H9 (cell line): Measurements from ENCODE around the gene GAK. TPM values are rescaled to one million over a fixed set of nuclear protein-coding genes. Genes with fewer than 3 reads are reported as not detected.

Experiments used
- DNase-seq: peaks from one replicate; pipeline ENCODE4 v3.0.0-alpha.2; 2017
- H2AFZ ChIP-seq: one replicate; pipeline ENCODE4 v1.6.1; 2013; ENCODE audit warnings: mild to moderate bottlenecking, low read length, control low read depth, moderate library complexity
- H2AK5ac ChIP-seq: 2 replicates; pipeline ENCODE4 v1.6.1; 2013; ENCODE audit warnings: low read length, control low read depth, mixed read lengths; ENCODE audit not compliant: insufficient read length
- H2BK120ac ChIP-seq: one replicate; pipeline ENCODE4 v1.6.1; 2013; ENCODE audit warnings: low read depth, mild to moderate bottlenecking, low read length, control low read depth, inconsistent platforms; ENCODE audit not compliant: poor library complexity, severe bottlenecking
- H2BK12ac ChIP-seq: 2 replicates; pipeline ENCODE4 v1.6.1; 2013; ENCODE audit warnings: low read length, control low read depth, mixed read lengths, low read depth; ENCODE audit not compliant: insufficient read length
- H2BK15ac ChIP-seq: 2 replicates; pipeline ENCODE4 v1.6.1; 2013; ENCODE audit warnings: low read depth, low read length, control low read depth
- H2BK20ac ChIP-seq: one replicate; pipeline ENCODE4 v1.6.1; 2013; ENCODE audit warnings: low read depth, mild to moderate bottlenecking, low read length, control low read depth, inconsistent platforms; ENCODE audit not compliant: poor library complexity, severe bottlenecking
- H2BK5ac ChIP-seq: 2 replicates; pipeline ENCODE4 v1.6.1; 2013; ENCODE audit warnings: low read length, control low read depth, mixed read lengths; ENCODE audit not compliant: insufficient read length
- H3K14ac ChIP-seq: 2 replicates; pipeline ENCODE4 v1.6.1; 2013; ENCODE audit warnings: low read length, control low read depth; ENCODE audit not compliant: insufficient read depth
- H3K18ac ChIP-seq: 2 replicates; pipeline ENCODE4 v1.6.1; 2013; ENCODE audit warnings: low read depth, mild to moderate bottlenecking, mixed read lengths, low read length, control low read depth; ENCODE audit not compliant: insufficient read length
- H3K23ac ChIP-seq: 2 replicates; pipeline ENCODE4 v1.6.1; 2013; ENCODE audit warnings: low read length, control low read depth, mixed read lengths, low read depth; ENCODE audit not compliant: insufficient read length
- H3K23me2 ChIP-seq: 2 replicates; pipeline ENCODE4 v1.6.1; 2013; ENCODE audit warnings: low read depth, mild to moderate bottlenecking, mixed read lengths, low read length, control low read depth; ENCODE audit not compliant: insufficient read length, poor library complexity, severe bottlenecking
- H3K27ac ChIP-seq: 2 replicates; pipeline ENCODE4 v1.5.1; 2013; ENCODE audit warnings: low read length, control low read depth, mixed read lengths, low read depth; ENCODE audit not compliant: insufficient read length
- H3K27me3 ChIP-seq: 2 replicates; pipeline ENCODE4 v1.6.1; 2013; ENCODE audit warnings: low read length, control low read depth, inconsistent platforms; ENCODE audit not compliant: insufficient read depth
- H3K4ac ChIP-seq: 2 replicates; pipeline ENCODE4 v1.6.1; 2013; ENCODE audit warnings: low read depth, mild to moderate bottlenecking, control low read depth, inconsistent platforms, low read length, moderate library complexity
- H3K4me1 ChIP-seq: 2 replicates; pipeline ENCODE4 v1.6.1; 2013; ENCODE audit warnings: low read length, control low read depth, inconsistent platforms; ENCODE audit not compliant: insufficient read depth
- H3K4me2 ChIP-seq: 2 replicates; pipeline ENCODE4 v1.6.1; 2013; ENCODE audit warnings: low read length, control low read depth, mixed read lengths; ENCODE audit not compliant: insufficient read length, insufficient read depth
- H3K56ac ChIP-seq: 2 replicates; pipeline ENCODE4 v1.6.1; 2013; ENCODE audit warnings: low read depth, mild to moderate bottlenecking, mixed read lengths, low read length, control low read depth; ENCODE audit not compliant: insufficient read length
- H3K79me1 ChIP-seq: 2 replicates; pipeline ENCODE4 v1.6.1; 2013; ENCODE audit warnings: low read depth, mild to moderate bottlenecking, moderate library complexity, low read length, control low read depth, inconsistent platforms; ENCODE audit not compliant: insufficient read depth, poor library complexity, severe bottlenecking
- H3K79me2 ChIP-seq: 2 replicates; pipeline ENCODE4 v1.6.1; 2013; ENCODE audit warnings: low read length, control low read depth, inconsistent platforms; ENCODE audit not compliant: insufficient read depth
- H3K9ac ChIP-seq: 2 replicates; pipeline ENCODE4 v1.6.1; 2013; ENCODE audit warnings: low read length, control low read depth, mixed read lengths; ENCODE audit not compliant: insufficient read length; ENCODE audit errors: extremely low read depth
- H3K9me3 ChIP-seq: one replicate; pipeline ENCODE4 v1.6.1; 2013; ENCODE audit warnings: low read depth, low read length, inconsistent platforms; ENCODE audit not compliant: control insufficient read depth
- H3T11ph ChIP-seq: one replicate; pipeline ENCODE4 v1.6.1; 2013; ENCODE audit warnings: mild to moderate bottlenecking, low read length, control low read depth, inconsistent platforms
- H4K20me1 ChIP-seq: one replicate; pipeline ENCODE4 v1.6.1; 2013; ENCODE audit not compliant: control insufficient read depth, insufficient read length, insufficient read depth
- H4K5ac ChIP-seq: 2 replicates; pipeline ENCODE4 v1.6.1; 2013; ENCODE audit warnings: low read depth, mild to moderate bottlenecking, mixed read lengths, low read length, control low read depth; ENCODE audit not compliant: insufficient read length
- H4K8ac ChIP-seq: replicated peaks from 2 replicates; pipeline ENCODE4 v1.6.1; 2013; ENCODE audit warnings: low read length, control low read depth, mixed read lengths, low read depth; ENCODE audit not compliant: insufficient read length
- H4K91ac ChIP-seq: 2 replicates; pipeline ENCODE4 v1.6.1; 2013; ENCODE audit warnings: low read depth, mild to moderate bottlenecking, moderate library complexity, mixed read lengths, low read length, control low read depth; ENCODE audit not compliant: insufficient read length
- H3K27ac Mint-ChIP-seq, 3 experiments: 2 replicates in 2 of 3; 3 replicates in 1 of 3; pipeline ENCODE4 v1.8.0; 2020 to 2021; ENCODE audit warnings: mixed read lengths in 3 of 3, mild to moderate bottlenecking in 1 of 3, moderate library complexity in 1 of 3
- H3K27me3 Mint-ChIP-seq: 2 replicates; pipeline ENCODE4 v1.8.0; 2021; ENCODE audit warnings: low read depth, mild to moderate bottlenecking, moderate library complexity, mixed read lengths
- H3K36me3 Mint-ChIP-seq, 3 experiments: 2 replicates in 2 of 3; 3 replicates in 1 of 3; pipeline ENCODE4 v1.8.0; 2020 to 2021; ENCODE audit warnings: low read depth in 3 of 3, mixed read lengths in 3 of 3; ENCODE audit not compliant: insufficient read depth in 1 of 3
- H3K4me1 Mint-ChIP-seq, 2 experiments: 2 replicates each; pipeline ENCODE4 v1.8.0; 2020; ENCODE audit warnings: mixed read lengths in 2 of 2
- H3K4me3 Mint-ChIP-seq, 2 experiments: 2 replicates in 1 of 2; 3 replicates in 1 of 2; pipeline ENCODE4 v1.8.0; 2020 to 2021; ENCODE audit warnings: mild to moderate bottlenecking in 2 of 2, mixed read lengths in 2 of 2, moderate library complexity in 1 of 2
- H3K9me3 Mint-ChIP-seq, 2 experiments: 2 replicates in 1 of 2; 3 replicates in 1 of 2; pipeline ENCODE4 v1.8.0; 2020; ENCODE audit warnings: mild to moderate bottlenecking in 2 of 2, mixed read lengths in 2 of 2, moderate library complexity in 1 of 2
- whole genome bisulfite sequencing: extraction: QIAGEN DNeasy Blood & Tissue Kit; methylation state at CpG from one replicate; pipeline ENCODE4 v1.1.7; 2013; ENCODE audit warnings: missing lambda C conversion rate, low lambda C conversion rate, mixed read lengths; ENCODE audit not compliant: insufficient read length; ENCODE audit errors: extremely low coverage; 5-methylcytosine and 5-hydroxymethylcytosine counted together
- total RNA-seq: library from RNA; stranded (reverse); gene quantifications from 2 replicates; pipeline ENCODE4 v1.2.1, GENCODE V29; 2021
- TF ChIP-seq, protein P1 (sequence below): fragments of 200-600 bp; sonication (generic); conservative IDR thresholded peaks from 3 replicates; pipeline ENCODE4 v1.8.0; 2021; ENCODE audit warnings: antibody characterized with exemption, mild to moderate bottlenecking

The GAK gene
- total RNA-seq, 1 experiment from 2014 or later = 80.7 TPM

DNA sequence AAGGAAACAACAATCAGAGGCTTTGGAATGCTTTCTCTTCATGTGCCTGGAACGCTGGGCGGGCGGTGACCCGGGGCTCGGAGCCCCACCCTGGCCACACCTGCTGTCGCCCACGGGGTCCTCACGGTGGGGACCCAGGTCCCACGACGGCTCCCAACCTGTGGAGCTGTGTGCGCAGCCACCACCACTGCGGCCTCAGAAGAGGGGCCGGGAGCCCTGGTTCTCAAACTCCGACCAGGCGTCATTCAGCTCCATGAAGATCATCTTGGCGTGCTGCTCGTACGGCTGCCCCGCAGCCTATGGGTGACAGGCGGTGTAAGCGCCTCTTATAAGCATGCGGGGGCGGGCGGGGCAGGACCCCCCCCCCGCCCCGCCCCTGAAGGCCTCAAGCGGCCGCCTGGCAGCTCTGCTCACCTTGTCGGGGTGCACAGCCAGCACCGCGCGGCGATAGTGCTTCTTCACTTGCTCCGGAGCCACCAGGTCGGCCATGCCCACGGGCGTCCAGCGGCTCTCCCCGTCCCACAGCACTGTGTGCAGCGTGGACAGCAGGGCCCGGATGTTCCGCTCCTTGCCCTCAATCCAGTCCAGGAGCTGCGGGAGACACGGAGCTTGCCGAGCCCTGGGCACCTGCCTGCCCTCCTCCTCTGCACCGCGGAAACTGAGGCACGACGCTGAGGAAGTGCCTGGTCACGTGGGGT is 82.5 kb downstream of the GAK start:
- Histone ChIP-seq H2BK12ac (no peak overlapping the region), H3K27ac (no peak overlapping the region), H4K91ac (no peak overlapping the region), H3K4me1 (no peaks in the 10 kb centered on the region), H3K18ac (no peak overlapping the region), H4K5ac (no peak overlapping the region), H2AK5ac (no peak overlapping the region), H3K79me1 (no peaks in the 10 kb centered on the region), H2BK5ac (no peak overlapping the region), H3K9me3 (no peaks in the 10 kb centered on the region), H4K20me1 (no peaks in the 10 kb centered on the region), H3T11ph (no peak overlapping the region), H3K9ac (no peak overlapping the region), H3K14ac (no peak overlapping the region; the same call in 1 of the 2 replicates), H2BK15ac (no peak overlapping the region), H3K4ac (no peak overlapping the region), H2AFZ (no peak overlapping the region), H2BK120ac (no peak overlapping the region), H4K8ac (no peak overlapping the region), H3K79me2 (no peaks in the 10 kb centered on the region), H2BK20ac (no peak overlapping the region), H3K23ac (no peak overlapping the region), H3K56ac (no peak overlapping the region), H3K4me2 (no peak overlapping the region), H3K23me2 (no peaks in the 10 kb centered on the region), H3K27me3 (no peaks in the 10 kb centered on the region)
- Mint-ChIP-seq H3K27me3 (no peaks in the 10 kb centered on the region), H3K9me3 (no peaks in the 10 kb centered on the region), H3K36me3 (peaks cover 7 to 27% (median 7%) of the 10 kb centered on the region in 3 experiments; a peak in 6 of 7 replicates), H3K4me1 (no peaks in the 10 kb centered on the region), H3K27ac (no peak overlapping the region), H3K4me3 (no peak overlapping the region)
- TF ChIP-seq, protein P1, sequence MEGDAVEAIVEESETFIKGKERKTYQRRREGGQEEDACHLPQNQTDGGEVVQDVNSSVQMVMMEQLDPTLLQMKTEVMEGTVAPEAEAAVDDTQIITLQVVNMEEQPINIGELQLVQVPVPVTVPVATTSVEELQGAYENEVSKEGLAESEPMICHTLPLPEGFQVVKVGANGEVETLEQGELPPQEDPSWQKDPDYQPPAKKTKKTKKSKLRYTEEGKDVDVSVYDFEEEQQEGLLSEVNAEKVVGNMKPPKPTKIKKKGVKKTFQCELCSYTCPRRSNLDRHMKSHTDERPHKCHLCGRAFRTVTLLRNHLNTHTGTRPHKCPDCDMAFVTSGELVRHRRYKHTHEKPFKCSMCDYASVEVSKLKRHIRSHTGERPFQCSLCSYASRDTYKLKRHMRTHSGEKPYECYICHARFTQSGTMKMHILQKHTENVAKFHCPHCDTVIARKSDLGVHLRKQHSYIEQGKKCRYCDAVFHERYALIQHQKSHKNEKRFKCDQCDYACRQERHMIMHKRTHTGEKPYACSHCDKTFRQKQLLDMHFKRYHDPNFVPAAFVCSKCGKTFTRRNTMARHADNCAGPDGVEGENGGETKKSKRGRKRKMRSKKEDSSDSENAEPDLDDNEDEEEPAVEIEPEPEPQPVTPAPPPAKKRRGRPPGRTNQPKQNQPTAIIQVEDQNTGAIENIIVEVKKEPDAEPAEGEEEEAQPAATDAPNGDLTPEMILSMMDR = no peak
- no peak for DNase-seq
- no CpG with 5 or more reads among the region's 50 CpGs for WGBS
